Limb (tissue), 2 donors: Measurements from ENCODE around the gene FNDC3B.

Experiments used
- DNase-seq, 2 donors: peaks; one replicate each; pipeline ENCODE4 v3.0.0-alpha.2; 2016; ENCODE audit errors: extremely low spot score in 2 of 2

Gene FNDC3B

DNA sequence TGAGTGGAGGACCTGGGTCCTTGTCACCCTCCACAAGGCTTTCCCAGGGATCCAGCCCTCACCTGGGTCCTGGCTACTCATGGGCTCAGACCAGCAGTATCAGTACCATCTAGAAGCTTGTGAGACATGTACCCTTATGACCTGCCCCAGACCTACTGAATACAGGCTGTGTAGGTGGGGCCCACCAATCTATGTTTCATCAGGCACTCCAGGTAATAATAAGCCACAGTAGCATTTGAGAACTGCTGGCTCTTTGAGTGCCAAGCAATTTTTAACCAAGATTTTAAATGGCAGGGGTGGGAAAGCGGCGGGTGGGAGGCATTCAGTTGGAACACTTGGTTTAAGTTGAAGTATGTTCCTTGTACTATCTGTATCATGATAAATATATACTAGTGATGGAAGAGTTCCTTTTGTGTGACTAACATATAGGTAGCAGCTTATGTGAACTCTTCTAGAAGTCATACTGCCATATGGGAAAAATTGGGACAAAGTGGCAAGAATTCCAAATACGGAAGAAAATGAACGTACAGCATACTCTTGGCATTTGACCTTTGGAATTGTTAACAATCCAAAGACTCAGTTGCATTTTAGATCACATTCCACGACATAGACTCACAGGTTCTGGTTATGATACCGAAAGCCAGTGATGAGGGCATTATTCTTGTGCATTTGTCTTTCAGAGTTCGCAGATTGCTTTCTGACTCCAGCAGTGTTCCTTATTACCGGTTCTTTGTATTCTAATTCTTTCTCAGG, 218.4 kb downstream of the FNDC3B start:
- no peak for DNase-seq

DNA sequence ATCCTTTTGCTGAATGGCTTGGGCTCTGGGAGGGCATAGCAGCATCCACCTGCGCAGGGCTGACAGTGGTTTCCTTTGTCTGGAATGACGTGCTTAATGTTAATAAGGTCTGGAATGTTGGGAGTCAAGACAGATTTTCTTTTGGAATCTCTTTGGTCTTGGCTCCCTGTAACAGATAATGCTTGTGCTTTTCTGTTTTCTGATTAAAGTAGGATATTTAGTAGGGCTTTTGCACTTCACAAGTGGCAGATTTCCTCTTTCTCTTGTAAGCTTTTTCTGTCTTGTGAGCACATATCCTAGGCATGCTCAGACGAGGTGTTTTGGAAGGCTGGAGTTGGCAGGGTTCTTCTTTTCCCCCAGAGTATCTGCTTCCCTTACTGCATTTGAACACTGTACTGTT, 219.2 kb downstream of the FNDC3B start:
- no peak for DNase-seq

DNA sequence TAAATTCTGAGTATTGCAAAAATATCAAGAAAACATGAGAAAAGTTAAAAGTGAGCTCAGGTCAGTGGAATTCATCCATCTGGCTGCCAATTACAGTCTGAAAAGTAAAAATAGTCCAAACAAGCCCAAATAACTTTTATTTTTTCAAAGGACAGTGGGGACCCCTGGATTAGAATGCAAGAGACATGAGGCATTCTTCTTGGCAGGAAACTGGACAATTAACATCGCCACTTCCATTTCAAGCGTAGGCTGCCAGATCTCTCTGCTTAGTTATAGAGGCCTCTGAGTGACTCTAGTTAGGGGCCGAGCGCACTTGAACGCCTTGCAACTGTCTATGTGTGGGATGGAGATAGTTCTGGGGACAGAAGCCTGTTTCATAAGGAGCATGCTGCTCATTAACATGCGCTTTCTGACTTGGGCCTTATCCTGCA, 219.7 kb downstream of the FNDC3B start:
- DNase-seq, result peak in 1 of 2 donors; percentile 63

DNA sequence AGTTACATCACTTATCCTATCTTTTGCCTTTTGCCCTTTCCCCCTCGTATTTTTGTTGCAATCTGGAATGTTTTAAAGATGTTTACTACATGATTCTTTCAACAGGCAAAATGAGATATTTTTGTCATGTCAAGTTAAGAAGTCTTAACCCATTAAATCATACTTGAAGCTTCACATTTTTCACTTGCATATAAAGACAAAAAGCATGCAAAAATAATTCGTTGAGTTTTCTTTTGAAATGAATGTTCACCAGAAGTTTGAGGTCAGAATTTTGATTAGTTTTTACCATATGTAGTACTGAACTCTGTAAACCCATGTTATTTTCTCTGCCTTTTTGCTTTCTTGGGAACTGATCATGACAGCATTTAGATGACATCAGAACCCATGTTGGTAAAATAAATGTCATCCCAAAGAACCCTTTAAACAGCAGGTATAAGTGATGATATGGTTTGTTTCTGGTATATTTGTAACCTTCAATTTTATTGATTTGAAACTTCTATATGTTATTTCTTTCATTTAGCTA, 220.4 kb downstream of the FNDC3B start:
- no peak for DNase-seq

DNA sequence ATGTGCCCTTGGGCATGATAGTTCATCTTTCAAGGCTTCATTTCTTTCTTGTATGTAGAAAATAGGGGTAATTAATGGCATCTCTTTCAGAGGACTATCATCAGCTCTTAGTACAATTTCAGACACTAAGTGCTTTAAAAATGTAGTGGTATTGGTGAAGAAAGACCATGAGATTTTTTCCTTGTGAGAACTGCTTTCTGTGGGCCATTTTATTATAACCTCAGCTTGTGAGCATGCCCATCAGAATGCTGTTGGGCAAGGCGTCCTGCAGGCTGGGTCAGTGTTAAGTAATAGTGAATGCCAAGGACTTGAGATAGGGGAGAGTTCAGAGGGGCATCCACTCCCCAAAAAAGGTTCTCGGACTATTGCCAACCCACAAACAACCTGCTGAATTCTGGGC, 221.0 kb downstream of the FNDC3B start:
- no peak for DNase-seq

DNA sequence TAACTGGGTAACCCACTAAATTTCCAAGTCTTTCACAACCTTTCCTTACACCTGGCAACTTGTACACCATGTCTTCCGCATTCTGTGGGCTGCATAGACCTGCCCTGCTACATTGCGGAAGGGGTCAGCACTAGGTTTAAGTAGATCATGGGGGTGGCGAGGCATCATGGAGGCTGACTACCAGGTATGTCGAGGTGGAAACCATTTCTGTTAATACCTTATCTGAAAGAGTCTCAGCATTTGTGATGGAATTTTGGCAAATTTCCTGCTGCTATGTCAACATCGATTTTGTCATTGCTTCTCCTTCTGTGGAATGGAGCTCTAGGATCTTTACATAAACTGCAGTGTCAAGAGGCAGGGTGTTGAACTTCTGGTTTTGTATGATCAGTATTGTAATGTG, 221.7 kb downstream of the FNDC3B start:
- DNase-seq, result no peak

DNA sequence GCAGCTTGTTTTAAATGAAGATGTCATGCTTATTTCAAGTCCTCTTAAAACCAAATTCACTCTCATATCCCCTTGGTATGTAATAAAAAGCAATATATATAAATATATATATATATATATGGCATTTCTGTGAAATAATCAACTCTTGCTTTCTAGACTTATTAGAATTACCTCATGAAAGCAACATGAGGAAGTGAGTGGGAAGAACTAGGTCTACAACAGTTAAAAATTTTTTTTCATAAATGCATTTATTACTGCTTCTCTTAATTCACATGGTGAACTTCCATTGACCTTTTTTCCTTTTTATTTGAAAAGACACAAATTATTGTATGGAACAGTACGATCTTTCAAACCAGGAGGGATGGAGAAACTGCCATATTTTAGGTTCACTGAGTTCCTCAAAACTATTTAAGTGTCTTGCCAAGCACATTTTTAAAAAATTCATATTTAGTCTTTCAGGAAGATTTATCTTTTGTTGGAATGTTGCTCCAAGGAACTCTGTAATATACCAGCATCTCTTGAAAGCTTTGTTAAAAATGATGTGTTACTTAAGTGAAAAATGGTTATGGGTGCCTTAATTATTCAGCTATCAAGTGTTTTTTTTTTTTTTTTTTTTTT, 223.7 kb downstream of the FNDC3B start:
- DNase-seq, result no peak

DNA sequence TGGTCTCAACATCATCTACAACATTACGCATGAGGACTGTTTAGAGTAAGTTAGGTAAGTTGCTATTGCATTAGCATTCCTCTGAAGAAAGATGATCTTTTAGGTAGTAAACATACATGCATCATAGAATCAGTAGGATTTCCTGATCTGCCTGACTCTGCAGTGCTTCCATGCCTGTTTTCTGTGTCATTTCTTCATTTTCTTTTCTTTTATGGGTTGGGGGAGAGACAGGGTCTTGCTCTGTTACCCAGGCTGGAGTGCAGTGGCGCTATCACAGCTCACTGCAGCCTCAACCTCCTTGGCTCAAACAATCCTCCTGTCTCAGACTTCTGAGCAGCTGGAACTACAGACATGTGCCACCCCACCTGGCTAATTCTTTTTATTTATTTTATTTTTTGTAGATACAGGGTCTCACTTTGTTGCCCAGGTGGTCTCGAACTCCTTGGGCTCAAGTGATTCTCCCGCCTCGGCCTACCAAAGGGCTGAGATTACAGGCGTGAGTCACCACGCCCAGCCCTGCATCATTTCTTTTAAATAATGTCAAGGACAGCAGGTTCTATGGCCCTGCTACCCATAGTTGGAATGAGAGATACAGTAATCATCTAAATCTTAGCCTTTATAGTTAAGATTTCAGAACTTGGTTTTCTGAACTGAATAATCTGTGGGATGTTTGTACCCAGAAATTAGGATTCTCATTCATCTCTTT, 224.6 kb downstream of the FNDC3B start:
- no peak for DNase-seq

DNA sequence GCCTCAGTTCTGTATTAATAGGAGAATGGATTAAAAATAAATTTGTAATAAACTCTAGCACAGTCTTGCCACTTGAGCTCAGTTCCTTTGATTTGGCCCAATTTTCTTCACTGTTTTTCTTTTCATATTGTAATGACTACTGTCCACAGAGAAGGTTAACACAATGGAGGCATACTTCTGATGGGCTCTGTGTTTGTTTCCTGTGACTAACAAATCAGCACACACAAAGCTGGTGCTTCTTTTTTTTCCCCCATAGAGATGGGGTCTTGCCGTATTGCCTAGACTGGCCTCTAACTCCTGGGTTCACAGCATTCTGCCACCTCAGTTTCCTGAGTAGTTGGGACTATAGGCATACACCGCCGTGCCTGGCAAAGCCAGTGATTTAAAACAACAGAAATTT, 226.7 kb downstream of the FNDC3B start:
- DNase-seq, result no peak

DNA sequence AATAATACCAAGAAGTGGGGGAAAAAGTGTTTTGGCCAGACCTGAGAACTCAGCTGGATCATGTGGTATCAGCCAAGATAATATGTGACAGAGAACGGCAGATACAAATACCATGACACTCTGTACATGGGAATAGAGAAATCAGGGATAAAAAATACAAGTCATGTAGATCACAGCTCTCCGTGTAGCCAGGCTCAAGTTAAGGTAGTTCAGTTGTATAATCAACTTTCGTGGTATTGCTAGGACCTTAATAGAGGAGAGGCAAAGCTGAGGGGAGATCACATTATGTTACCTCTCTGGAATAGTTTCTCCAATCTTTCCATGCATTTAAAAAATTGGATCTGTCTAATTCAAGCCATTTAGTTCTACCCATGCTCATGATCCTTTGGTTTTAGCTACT, 229.0 kb downstream of the FNDC3B start:
- DNase-seq, result no peak

DNA sequence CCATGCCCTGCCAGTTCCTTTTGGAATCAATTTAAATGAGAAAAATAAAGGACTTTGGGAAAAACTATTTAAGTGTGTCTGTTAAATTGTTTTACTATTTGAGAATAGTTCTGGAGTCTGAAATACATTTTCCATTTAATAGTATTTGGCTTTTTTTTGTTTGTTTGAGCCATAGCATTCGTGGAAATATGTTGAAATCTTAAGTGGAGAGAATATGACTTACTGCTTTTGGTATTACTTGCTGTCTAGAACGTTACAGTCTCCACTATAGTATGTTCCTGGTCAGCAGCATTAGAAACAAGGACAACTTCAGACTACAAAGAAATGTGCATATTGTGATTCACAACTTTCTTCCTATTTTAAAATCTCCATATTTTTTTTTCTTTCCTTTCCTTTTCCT, 229.5 kb downstream of the FNDC3B start:
- DNase-seq, result peak in 1 of 2 donors; percentile 30

DNA sequence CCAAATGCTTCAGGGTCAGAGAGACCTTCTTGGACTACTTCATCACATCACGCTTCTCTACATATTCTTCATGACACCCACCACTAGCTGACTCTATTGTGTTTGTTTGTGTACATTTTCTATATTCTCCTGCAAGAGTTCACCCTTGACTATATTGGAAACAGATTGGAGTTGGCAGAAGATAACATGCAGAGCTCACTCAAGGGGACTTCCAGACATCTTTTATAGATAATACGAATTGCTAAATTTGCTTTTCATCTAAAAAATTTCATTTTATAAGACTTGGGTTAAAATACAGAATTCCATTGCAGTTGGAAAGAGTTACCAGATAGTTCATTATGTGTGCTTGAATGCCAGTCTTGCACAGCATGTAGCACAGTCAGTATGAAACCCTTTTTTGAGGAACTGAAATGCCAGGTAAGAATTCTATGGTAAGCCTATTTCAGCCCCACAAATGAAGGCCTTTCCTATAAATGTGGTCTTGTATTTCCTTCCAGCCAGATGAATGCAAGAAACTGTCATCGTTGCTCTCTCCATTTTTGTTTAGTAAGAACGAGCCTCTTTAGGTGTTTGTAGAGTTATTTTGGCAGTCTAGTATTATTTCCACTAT, 231.3 kb downstream of the FNDC3B start:
- no peak for DNase-seq

DNA sequence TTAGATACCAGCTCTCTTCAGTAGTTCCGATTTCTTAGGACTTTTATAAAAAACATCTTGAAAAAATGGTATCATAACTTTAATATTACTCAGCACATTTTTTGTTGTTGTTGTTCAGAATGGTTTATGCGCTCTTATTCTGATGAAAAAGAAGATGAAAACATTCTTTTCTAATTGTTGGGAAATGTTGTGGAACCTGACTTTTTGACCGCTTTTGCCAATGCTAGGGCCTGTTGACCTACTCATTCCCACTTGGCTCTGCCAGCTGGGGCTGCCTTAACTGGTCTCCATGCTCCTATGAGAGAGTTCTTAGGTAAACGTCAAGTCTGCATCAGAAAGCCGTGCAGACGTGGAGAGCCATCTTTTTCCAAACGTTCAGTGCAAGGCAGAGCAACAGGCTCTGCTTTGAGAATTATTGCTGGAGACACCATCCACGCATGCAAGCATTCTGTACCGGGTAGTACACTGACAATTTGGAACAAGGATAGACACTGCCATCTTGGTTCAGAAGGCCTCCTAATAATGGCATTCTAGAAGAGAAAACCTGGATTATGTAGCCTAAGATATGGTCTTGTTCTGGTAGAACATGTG, 232.1 kb downstream of the FNDC3B start:
- no peak for DNase-seq

DNA sequence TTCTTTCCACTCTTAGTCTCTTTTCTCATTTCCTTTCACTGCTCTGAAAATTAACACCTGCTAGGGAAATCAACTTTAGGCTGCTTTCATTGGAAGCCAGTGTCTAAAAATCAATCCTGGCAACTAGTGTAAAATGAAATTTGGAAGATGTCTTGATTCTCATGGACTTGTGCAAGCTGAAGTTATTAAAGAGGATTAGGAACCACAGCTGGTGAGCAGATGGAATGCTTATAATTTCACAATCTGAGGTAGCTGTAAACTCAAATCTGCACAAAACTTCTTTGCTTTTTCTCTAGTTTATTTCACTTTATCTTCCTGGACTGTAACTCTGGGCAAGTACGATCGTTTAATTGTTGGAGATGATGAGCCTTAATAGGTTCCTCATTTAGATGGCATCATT, 233.3 kb downstream of the FNDC3B start:
- DNase-seq, result no peak

DNA sequence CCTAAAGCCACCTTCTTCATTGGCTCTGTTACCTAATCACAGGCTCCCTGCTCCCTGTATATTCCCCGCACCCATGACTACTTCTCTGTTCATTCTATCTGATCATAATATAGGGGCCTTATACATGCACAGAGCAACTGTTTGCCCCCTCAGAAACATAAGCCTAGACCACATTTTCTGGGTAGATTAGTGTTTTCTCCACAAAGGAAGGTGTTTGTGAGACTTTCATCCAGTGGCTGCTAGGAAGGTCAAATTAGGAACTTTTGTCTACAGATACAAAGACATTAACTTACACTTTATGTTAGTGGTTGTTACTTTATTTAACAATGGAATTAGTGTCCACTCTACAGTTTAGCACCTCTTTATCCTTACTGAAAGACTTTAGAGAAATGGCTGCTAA, 234.0 kb downstream of the FNDC3B start:
- no peak for DNase-seq

DNA sequence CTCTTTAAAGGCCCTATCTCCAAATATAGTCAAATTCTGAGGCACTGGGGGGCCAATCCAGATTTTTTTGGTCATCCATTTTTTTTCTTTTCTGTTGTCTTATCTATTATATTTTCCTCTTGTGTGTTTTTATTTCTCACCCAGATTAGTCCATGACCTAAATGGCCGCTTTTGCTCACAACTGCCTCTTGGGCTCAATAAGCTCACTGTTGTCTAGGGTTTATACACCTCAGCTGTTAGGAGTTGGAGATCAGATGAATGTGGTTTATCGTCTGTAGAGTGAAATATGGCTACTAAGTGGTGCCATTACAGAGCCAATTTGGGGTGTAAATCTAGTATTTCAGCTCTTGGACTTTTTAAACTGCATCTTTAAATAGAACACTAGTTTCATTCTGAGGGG, 235.5 kb downstream of the FNDC3B start:
- DNase-seq, result no peak

DNA sequence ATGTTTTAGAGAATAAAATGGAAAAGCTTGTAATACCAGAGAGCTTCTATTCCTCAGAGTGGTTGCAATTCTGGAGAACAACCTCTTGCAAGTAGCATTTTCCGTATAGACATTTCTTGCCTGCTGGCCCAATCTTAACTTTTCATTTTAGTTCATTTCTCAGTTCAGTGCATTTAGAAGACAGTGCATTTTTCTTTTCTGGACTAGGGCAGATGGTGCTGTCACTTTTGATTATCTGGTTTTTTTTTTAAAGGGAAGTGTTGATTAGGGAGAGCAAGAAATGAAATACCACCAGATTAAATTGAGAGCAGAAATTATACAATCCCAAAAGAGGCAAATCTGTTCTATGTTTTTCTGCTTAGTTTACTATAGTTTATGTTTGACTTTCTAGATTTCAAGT, 236.2 kb downstream of the FNDC3B start:
- no peak for DNase-seq

DNA sequence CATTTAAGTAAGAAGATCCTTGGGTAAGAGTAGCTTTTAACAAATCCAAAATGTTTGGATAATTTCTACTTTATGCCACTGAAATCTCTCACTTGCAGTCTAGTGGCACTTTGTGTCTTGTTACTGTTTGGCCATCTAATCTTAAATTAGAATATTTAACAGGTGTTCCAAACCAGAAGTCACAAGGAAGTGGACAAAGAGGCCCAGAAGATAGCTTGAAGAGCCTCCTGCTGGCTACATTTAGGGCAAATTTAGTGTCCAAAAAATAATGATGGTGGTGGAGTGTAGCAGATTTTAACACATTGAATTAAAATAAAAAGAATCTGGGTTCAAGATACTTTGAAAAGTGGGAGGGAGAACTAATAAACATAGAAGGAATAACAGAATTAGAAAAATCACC, 236.7 kb downstream of the FNDC3B start:
- no peak for DNase-seq

DNA sequence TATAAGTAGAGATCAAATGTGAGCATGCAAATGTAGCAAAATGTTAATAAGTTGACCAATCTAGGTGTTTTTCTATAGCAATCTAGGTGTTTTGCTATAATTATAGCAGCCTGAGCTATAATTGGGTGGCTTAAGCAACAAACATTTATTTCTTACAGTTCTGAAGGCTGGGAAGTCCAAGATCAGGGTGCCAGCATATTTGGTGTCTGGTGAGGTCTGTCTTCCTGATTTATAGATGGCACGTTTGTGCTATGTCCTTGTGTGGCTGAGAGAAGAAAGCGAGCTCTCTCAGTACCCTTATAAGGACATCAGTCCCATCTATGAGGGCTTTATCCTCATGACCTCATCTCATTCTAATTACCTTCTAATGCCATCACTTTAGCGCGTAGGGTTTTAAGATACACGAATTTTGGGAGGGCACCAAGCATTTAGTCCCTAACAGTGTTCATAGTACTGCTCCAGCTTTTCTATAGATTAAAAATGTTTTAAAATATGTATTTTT, 237.8 kb downstream of the FNDC3B start:
- DNase-seq, result no peak

DNA sequence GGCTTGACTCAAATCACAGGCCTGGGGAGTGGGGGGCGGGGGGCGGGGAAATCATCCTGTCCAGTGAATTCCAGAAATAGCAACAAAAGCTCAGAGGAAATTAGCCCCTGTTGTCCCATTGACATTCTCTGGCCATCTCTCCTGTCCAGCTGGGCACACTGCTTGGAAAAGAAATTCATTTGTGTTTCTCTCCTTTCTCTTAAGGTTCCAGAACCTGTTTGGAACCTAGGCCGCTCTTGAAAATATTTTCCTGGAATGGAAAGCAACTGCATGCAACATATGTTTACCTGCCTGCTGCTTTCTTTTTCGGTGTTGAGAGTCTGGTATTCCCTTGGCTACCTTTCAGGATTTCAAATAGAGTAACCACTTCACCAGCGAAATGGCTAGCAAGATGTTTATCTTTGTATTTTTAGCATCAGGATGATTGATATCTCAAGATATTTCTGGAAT, 239.8 kb downstream of the FNDC3B start:
- DNase-seq, result no peak

DNA sequence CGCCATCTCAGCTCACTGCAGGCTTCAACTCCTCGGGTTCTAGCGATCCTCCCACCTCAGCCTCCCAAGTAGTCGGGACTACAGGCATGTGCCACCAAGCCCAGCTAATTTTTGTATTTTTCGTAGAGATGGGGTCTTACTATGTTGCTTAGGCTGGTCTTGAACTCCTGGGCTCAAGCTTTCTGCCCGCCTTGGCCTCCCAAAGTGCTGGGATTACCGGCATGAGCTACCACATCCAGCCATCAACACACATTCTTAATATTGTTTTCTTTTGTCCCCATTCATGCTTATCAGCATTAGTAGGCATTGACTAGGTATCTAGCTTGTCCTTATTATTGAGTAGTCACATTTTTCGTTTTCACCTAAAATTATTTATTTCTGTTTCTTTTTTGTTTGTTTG, 240.6 kb downstream of the FNDC3B start:
- no peak for DNase-seq
